ENCODE measurements around the gene IRF4.

Gene IRF4

GRCh38 chr6:439641-440167 lies 48.2 kb downstream of the IRF4 start:
- Histone ChIP-seq H3K27me3 (ENCODE audit: insufficient read depth, low read length, poor library complexity, severe bottlenecking) (no peaks in the 10 kb centered on the region), H3K4me1 (ENCODE audit: insufficient read depth, low read length, poor library complexity, severe bottlenecking) (peaks cover 22% of the 10 kb centered on the region), H4K20me1 (ENCODE audit: insufficient read depth, low read length, poor library complexity, severe bottlenecking) (no peaks in the 10 kb centered on the region), H3K36me3 (ENCODE audit: insufficient read depth, low read length) (no peaks in the 10 kb centered on the region), H3K79me2 (ENCODE audit: insufficient read depth, low read length) (no peaks in the 10 kb centered on the region), H3K4me3 (ENCODE audit: low read length, poor library complexity, severe bottlenecking) (no peak overlapping the region), H3K9me2 (replicated peaks; ENCODE audit: low read depth, low read length) (no peaks in the 10 kb centered on the region), H2AFZ (ENCODE audit: low read length) (no peak overlapping the region), H3K4me2 (ENCODE audit: low read depth, low read length, poor library complexity, severe bottlenecking) (no peak overlapping the region), H3K9ac (ENCODE audit: low read depth, low read length, poor library complexity, severe bottlenecking) (no peak overlapping the region), H3F3A (ENCODE audit: low read depth) (no peaks in the 10 kb centered on the region), H3K9me3 (ENCODE audit: insufficient read depth, low read depth, low read length) (no peaks in the 10 kb centered on the region)
- TF ChIP-seq CTCF (conservative IDR thresholded peaks at IDR 0.05; ENCODE audit: low read length) = no peak
- TF ChIP-seq EZH2phosphoT487 (IDR thresholded peaks at IDR 0.05; ENCODE audit: borderline replicate concordance) = no peak

GRCh38 chr6:441126-441920 lies 49.8 kb downstream of the IRF4 start:
- H3K9ac ChIP-seq (ENCODE audit: low read depth, low read length, poor library complexity, severe bottlenecking) = no peak overlapping the region
- no peak for TF ChIP-seq EZH2phosphoT487 (IDR thresholded peaks at IDR 0.05; ENCODE audit: borderline replicate concordance)
- TF ChIP-seq CTCF (conservative IDR thresholded peaks at IDR 0.05; ENCODE audit: low read length) = no peak

GRCh38 chr6:443621-444159 lies 52.1 kb downstream of the IRF4 start:
- no peaks in the 10 kb centered on the region for H3K27me3 ChIP-seq (ENCODE audit: insufficient read depth, low read length, poor library complexity, severe bottlenecking)
- H4K20me1 ChIP-seq (ENCODE audit: insufficient read depth, low read length, poor library complexity, severe bottlenecking) = no peaks in the 10 kb centered on the region
- no peak overlapping the region for H3K9ac ChIP-seq (ENCODE audit: low read depth, low read length, poor library complexity, severe bottlenecking)
- no peak overlapping the region for H3K4me3 ChIP-seq (ENCODE audit: low read length, poor library complexity, severe bottlenecking)
- H3K4me1 ChIP-seq (ENCODE audit: insufficient read depth, low read length, poor library complexity, severe bottlenecking) = peaks cover 36% of the 10 kb centered on the region
- H3K79me2 ChIP-seq (ENCODE audit: insufficient read depth, low read length) = no peaks in the 10 kb centered on the region
- TF ChIP-seq CTCF (conservative IDR thresholded peaks at IDR 0.05; ENCODE audit: low read length) = no peak
- H3K9me2 ChIP-seq (replicated peaks; ENCODE audit: low read depth, low read length) = no peaks in the 10 kb centered on the region
- no peaks in the 10 kb centered on the region for H3F3A ChIP-seq (ENCODE audit: low read depth)
- H3K4me2 ChIP-seq (ENCODE audit: low read depth, low read length, poor library complexity, severe bottlenecking) = no peak overlapping the region
- no peaks in the 10 kb centered on the region for H3K9me3 ChIP-seq (ENCODE audit: insufficient read depth, low read depth, low read length)
- H3K36me3 ChIP-seq (ENCODE audit: insufficient read depth, low read length) = no peaks in the 10 kb centered on the region
- H2AFZ ChIP-seq (ENCODE audit: low read length) = no peak overlapping the region

More at GRCh38 chr6:441126-441920, 49.8 kb downstream of the IRF4 start:
- Histone ChIP-seq H3K9me3 (ENCODE audit: insufficient read depth, low read depth, low read length) (no peaks in the 10 kb centered on the region), H3K4me3 (ENCODE audit: low read length, poor library complexity, severe bottlenecking) (no peak overlapping the region), H3K9me2 (replicated peaks; ENCODE audit: low read depth, low read length) (no peaks in the 10 kb centered on the region), H3K4me1 (ENCODE audit: insufficient read depth, low read length, poor library complexity, severe bottlenecking) (peaks cover 29% of the 10 kb centered on the region), H4K20me1 (ENCODE audit: insufficient read depth, low read length, poor library complexity, severe bottlenecking) (no peaks in the 10 kb centered on the region), H3K79me2 (ENCODE audit: insufficient read depth, low read length) (no peaks in the 10 kb centered on the region), H3F3A (ENCODE audit: low read depth) (no peaks in the 10 kb centered on the region), H3K27me3 (ENCODE audit: insufficient read depth, low read length, poor library complexity, severe bottlenecking) (no peaks in the 10 kb centered on the region), H3K36me3 (ENCODE audit: insufficient read depth, low read length) (no peaks in the 10 kb centered on the region), H3K4me2 (ENCODE audit: low read depth, low read length, poor library complexity, severe bottlenecking) (no peak overlapping the region), H2AFZ (ENCODE audit: low read length) (no peak overlapping the region)

Measured in Loucy (cell line).